Stromal cell of bone marrow (primary cell): ENCODE data around the gene RNF123.

Experiments
- DNase-seq: peaks from one replicate; pipeline ENCODE4 v3.0.0-alpha.2; 2012; ENCODE audit warnings: low read depth

The RNF123 gene

DNA sequence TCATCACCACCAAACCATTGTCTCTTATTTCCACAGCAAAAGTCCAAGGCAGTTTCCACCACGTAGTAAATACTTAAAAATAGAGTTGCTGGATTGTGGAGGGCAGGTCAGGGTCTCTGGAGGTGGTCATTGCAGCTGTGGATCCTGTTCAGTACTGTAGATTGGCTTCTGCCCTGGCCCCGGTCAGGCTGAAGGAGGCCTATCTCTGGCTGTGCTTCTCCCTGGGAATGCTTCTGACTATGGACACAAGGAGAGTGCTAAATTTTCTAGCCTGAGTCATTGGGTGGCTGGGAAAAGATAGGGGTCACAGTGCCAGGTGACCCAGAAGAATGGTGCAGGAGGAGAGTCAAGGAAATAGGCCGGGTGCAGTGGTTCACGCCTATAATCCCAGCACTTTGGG lies 60.7 kb downstream of the RNF123 start:
- DNase-seq, result no peak

DNA sequence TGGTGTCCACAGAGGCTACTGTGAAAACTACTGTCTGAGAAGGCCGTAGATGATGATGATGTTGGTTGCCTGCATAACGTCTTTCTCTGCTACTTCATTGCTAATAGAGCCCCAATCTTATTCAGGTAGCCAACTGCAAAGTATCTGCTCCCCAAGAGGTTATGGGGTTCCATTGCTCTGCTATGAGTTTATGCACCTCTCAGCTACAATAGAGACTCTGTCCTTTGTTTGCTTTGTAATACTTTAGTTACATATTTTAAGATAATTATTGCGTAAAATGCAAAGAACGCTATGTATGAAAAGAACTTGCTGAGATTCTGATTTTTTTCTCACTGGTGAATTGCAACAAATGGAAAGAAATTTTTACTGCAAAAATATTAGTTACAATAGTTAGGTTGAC lies 62.1 kb downstream of the RNF123 start:
- DNase-seq, result no peak

DNA sequence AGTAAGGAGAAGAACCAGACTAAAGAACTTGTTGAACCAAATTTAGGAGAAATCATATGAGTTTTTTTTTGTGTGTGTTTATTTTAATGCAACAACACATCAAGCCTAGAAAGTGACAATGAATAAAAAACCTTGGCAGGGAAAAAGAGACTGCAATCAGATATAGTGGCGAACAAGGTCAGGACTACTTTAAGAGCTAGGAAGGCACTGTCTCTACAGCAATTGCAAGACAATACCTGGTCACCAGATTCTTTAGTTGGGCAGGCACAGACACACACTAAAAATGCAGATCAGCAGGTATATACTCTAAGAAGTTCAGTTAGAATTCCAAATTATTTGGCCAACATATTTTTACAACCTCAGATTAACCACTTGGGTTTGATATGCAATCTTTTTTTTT lies 65.2 kb downstream of the RNF123 start:
- no peak for DNase-seq

DNA sequence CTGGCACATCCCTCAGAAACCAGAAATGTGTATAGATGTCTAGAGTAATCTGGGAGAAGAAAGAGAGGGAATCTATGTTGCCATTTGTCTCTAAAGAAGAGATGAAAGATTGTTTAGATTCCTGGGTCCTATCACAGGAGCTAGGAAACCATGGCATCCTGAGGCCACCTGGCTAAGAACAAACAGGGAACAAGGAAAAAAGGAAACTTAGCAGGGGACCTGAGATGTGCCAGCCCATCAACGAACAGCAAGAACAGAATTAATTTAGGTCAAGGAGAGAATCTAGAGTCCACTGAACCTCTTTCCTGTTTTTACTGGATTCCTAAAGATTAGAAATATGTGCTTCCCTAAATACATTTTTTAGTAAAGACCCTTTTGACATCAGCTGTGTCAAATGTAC lies 66.7 kb downstream of the RNF123 start:
- DNase-seq, result no peak

DNA sequence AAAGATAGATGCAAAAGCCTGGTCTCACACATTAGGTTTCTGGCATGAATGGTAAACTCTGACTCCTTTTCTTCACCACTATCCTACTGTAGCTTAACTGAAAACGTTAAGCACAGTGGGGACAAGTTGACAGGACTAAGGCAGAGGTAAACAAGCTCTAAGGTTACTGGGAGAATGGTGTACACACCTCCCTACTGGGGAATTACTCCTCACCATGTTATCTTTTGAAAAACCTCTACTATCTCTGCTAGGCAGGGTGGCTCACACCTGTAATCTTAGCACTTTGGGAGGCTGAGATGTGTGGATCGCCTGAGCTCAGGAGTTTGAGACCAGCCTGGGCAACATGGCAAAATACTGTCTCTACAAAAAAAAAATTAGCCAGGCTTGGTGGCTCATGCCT lies 67.8 kb downstream of the RNF123 start:
- no peak for DNase-seq

DNA sequence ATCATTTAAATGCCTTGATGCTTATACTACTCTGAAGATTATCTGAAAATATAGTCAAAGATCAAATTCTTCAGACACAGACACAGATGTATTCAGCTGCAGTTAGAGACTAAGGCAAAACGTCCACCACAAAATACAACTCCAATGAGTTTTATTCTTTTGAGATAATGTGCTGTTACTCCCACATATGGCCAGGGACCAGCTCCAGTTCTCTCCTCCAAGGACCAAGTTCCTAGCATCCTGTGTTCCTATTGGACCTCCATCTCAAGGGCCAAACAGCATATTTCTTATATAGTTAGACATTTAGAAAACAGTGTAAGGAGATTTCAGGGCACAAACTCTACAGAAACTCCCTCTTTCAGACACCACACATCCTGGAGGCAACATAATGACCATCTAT lies 69.9 kb downstream of the RNF123 start:
- no peak for DNase-seq

DNA sequence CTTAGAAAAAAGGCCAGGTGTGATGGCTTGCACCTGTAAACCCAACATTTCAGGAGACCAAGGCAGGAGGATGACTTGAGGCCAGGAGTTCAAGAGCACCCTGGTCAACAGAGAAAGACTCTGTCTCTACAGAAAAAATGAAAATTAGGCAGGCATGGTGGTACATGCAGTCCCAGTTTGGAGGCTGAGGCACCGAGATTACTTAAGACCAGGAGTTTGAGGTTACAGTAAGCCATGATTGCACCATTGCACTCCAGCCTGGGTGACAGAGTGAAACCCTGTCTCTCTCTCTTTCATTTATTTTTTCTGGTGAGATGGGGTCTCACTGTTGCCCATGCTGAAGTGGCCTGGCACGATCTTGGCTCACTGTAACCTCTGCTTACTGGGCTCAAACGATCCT lies 72.3 kb downstream of the RNF123 start:
- DNase-seq, result no peak

DNA sequence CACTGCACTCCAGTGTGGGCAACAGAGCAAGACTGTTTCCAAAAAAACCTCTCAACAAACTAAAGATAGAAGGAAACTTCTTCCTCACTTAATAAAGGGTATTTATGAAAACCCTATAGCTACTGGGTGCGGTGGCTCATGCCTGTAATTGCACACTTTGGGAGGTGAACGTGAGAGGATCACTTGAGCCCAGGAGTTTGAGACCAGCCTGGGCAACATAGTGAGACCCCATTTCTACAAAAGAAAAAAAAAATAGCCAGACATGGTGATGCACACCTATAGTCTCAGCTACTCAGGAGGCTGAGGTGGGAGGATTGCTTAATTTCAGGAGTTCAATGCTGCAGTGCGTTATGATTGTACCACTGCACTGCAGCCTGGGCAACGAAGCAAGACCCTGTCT lies 74.6 kb downstream of the RNF123 start:
- no peak for DNase-seq

DNA sequence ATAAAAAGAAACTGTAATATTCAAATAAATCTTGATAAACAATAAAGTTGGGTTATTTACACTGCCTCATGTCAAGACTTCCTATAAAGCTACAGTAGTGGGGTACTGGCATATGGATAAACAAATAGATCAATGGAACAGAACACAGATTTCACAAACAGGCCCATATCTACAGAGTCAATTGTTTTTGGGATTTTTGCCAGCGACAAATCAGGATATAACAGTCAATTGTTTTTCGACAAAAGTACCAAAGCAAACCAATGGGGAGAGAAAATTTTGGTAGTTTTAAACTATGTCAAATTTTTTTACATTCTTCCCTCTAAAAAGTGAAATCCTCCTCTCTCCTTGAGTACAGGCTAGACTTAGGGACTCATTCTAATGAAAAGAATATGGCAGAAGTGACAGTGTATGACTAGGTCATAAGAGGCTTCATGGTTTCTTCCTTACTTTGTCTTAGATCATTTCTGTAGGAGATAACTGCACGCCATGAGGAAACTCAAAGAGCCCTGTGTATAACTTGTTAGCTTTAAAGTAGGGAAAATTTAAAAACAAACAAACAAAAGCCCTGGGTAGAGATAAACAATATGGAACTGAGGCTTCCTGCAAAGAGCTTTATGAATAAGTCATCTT lies 80.0 kb downstream of the RNF123 start:
- DNase-seq, result no peak

DNA sequence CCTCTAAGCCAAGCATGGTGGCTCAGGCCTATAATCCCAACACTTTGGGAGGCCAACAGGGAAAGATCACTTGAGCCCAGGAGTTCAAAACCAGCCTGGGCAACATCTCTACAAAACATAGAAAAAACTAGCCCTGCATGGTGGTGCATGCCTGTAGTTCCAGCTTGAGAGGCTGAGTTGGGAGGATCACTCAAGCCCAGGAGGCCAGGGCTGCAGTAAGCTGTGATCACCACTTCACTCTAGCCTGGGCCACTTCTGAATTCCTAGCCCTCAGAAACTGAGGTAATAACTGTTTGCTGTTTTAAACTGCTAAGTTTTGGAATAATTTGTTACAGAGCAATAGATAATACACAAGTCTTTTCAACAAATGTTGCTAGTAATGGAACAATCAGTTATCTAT lies 80.6 kb downstream of the RNF123 start:
- no peak for DNase-seq
